Measurements from ENCODE around the gene BNC2.

Gene BNC2

DNA sequence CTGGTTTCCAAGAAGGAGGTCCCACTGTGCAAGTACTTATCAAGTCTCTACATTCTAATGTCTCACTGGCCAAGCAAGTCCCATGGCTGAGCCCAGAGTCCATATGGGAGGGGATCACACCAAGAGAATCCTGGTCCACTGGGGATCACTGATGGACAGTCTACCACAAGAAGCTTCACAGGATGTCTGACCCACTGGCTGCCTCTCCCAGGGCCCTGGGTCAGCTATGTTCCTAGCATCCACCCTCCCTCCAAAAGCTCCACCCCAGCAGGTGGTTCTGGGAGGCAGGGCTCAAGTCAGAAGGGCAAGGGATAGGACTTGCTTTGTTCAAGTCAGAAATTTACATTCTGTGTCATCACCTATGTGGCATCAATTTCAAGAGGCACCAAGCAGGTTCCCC is 508.5 kb downstream of the BNC2 start:
- no peak for DNase-seq (ENCODE audit: low read depth)
- TF ChIP-seq, protein P1, sequence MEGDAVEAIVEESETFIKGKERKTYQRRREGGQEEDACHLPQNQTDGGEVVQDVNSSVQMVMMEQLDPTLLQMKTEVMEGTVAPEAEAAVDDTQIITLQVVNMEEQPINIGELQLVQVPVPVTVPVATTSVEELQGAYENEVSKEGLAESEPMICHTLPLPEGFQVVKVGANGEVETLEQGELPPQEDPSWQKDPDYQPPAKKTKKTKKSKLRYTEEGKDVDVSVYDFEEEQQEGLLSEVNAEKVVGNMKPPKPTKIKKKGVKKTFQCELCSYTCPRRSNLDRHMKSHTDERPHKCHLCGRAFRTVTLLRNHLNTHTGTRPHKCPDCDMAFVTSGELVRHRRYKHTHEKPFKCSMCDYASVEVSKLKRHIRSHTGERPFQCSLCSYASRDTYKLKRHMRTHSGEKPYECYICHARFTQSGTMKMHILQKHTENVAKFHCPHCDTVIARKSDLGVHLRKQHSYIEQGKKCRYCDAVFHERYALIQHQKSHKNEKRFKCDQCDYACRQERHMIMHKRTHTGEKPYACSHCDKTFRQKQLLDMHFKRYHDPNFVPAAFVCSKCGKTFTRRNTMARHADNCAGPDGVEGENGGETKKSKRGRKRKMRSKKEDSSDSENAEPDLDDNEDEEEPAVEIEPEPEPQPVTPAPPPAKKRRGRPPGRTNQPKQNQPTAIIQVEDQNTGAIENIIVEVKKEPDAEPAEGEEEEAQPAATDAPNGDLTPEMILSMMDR (IDR thresholded peaks at IDR 0.05; ENCODE audit: low read depth, low read length, missing control alignments), result no peak
- H3K4me3 ChIP-seq (ENCODE audit: low read depth, low read length), result no peak overlapping the region
- in situ Hi-C loops (cut with HindIII; ENCODE audit: low sequenced_read_pairs), result loop anchor here (5.0 kb wide), 1 partner anchor 65 kb away; no protein-coding TSS in a partner anchor

DNA sequence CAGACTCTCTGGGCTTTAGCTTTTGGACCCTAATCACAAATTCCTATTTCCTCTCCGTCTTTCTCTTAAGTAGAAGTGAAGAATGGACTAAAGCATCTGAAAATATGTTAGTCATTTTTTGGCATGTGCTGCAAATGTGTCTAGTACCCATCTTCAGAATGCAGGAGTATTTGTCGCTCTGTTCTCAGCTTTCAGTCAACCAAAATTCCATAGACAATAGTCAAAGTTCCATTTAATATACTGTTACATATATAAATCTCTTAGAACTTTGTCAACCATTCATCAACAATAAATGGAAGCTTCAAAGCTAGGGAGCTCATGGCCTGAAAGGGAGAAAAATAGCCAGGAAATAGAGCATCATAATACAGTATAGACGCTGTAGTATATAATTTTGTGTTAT is 509.4 kb downstream of the BNC2 start:
- DNase-seq (ENCODE audit: low read depth), result no peak
- in situ Hi-C loops (cut with HindIII; ENCODE audit: low sequenced_read_pairs), result loop anchor here (5.0 kb wide), 1 partner anchor 66 kb away; no protein-coding TSS in a partner anchor
- TF ChIP-seq, protein P1 (IDR thresholded peaks at IDR 0.05; ENCODE audit: low read depth, low read length, missing control alignments), result no peak
- no peak overlapping the region for H3K4me3 ChIP-seq (ENCODE audit: low read depth, low read length)

DNA sequence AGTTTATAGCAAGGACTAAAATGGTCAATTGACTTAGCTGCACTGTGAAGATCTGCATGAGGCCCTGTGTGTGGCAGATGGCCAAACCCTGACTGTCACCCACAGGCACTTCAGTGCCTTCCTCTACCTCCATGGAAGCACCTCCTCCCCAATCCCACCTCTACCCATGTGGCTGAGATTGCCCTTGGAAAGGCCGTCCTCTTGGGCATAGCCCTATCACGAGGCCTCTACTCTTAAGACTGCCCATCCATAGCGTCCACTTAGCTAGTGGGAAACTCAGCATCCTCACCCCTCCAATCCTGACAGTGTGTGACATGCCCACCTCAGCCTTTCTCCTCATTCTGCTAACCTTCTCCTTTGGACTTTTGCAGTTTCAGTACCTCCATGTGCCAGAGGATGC is 510.2 kb downstream of the BNC2 start:
- no peak for DNase-seq (ENCODE audit: low read depth)
- in situ Hi-C loops (cut with HindIII; ENCODE audit: low sequenced_read_pairs), result loop anchor here (5.0 kb wide), 1 partner anchor 67 kb away; no protein-coding TSS in a partner anchor
- TF ChIP-seq, protein P1 (IDR thresholded peaks at IDR 0.05; ENCODE audit: low read depth, low read length, missing control alignments), result no peak
- no peak overlapping the region for H3K4me3 ChIP-seq (ENCODE audit: low read depth, low read length)
